Keratinocyte (primary cell): Measurements from ENCODE around the gene SREK1IP1. TPM values are rescaled to one million over a fixed set of nuclear protein-coding genes. Genes with fewer than 3 reads are reported as not detected.

Source experiments
- DNase-seq: peaks from one replicate; pipeline ENCODE4 v3.0.0-alpha.2; 2011; ENCODE audit warnings: low read depth, missing footprints, low spot score
- FAIRE-seq: peaks from 2 replicates; lab custom pipeline; 2011; peaks lifted over from hg19 to GRCh38; lab: Jason Lieb, UNC
- H2AFZ ChIP-seq: 2 replicates; pipeline ENCODE4 v1.6.0; 2012; ENCODE audit warnings: low read length, control low read depth, inconsistent platforms; ENCODE audit not compliant: control insufficient read depth
- H3K27ac ChIP-seq: 2 replicates; pipeline ENCODE4 v1.5.1; 2011; ENCODE audit warnings: low read length; ENCODE audit not compliant: control insufficient read depth, insufficient read depth
- H3K27me3 ChIP-seq: 3 replicates; pipeline ENCODE4 v1.6.0; 2011; ENCODE audit warnings: low read length; ENCODE audit not compliant: control insufficient read depth, insufficient read depth; ENCODE audit errors: extremely low read depth
- H3K36me3 ChIP-seq, 2 experiments: 2 replicates in 1 of 2; 3 replicates in 1 of 2; pipeline ENCODE4 v1.5.1; 2011; ENCODE audit warnings: low read length in 2 of 2, mild to moderate bottlenecking in 1 of 2; ENCODE audit not compliant: control insufficient read depth in 2 of 2, insufficient read depth in 2 of 2; ENCODE audit errors: extremely low read depth in 1 of 2
- H3K4me1 ChIP-seq: 3 replicates; pipeline ENCODE4 v1.5.1; 2011; ENCODE audit warnings: low read length; ENCODE audit not compliant: control insufficient read depth, insufficient read depth; ENCODE audit errors: extremely low read depth
- H3K4me2 ChIP-seq: 3 replicates; pipeline ENCODE4 v1.6.0; 2011; ENCODE audit warnings: low read depth, low read length; ENCODE audit not compliant: control insufficient read depth, insufficient read depth; ENCODE audit errors: extremely low read depth
- H3K4me3 ChIP-seq, 3 experiments: fragments of 200-600 bp in 1 of 3; sonication (generic) in 1 of 3; 2 replicates in 2 of 3; 3 replicates in 1 of 3; pipeline ENCODE4 v1.5.1; 2011 to 2016; ENCODE audit warnings: low read length in 3 of 3, mild to moderate bottlenecking in 3 of 3, control low read depth in 2 of 3, inconsistent platforms in 1 of 3, low read depth in 1 of 3, mixed read lengths in 1 of 3, mixed run types in 1 of 3, moderate library complexity in 1 of 3; ENCODE audit not compliant: control insufficient read depth in 2 of 3, insufficient read depth in 2 of 3; ENCODE audit errors: extremely low read depth in 1 of 3
- H3K79me2 ChIP-seq: 2 replicates; pipeline ENCODE4 v1.6.0; 2012; ENCODE audit warnings: low read length; ENCODE audit not compliant: control insufficient read depth, insufficient read depth
- H3K9ac ChIP-seq: 3 replicates; pipeline ENCODE4 v1.6.0; 2011; ENCODE audit warnings: low read length; ENCODE audit not compliant: control insufficient read depth, insufficient read depth; ENCODE audit errors: extremely low read depth
- H3K9me1 ChIP-seq: 3 replicates; pipeline ENCODE4 v1.6.0; 2011; ENCODE audit warnings: low read length; ENCODE audit not compliant: control insufficient read depth, insufficient read depth; ENCODE audit errors: extremely low read depth
- H3K9me3 ChIP-seq: 2 replicates; pipeline ENCODE4 v1.5.1; 2012; ENCODE audit warnings: low read depth, low read length; ENCODE audit not compliant: control insufficient read depth
- H4K20me1 ChIP-seq: 3 replicates; pipeline ENCODE4 v1.6.0; 2011; ENCODE audit warnings: low read length; ENCODE audit not compliant: control insufficient read depth, insufficient read depth; ENCODE audit errors: extremely low read depth
- CTCF ChIP-seq, 3 experiments: IDR thresholded peaks in 1 of 3; conservative IDR thresholded peaks in 1 of 3; optimal IDR thresholded peaks in 1 of 3; 2 replicates in 2 of 3; 3 replicates in 1 of 3; pipeline versions ENCODE3 to v1.5.1; 2011; ENCODE audit warnings: low read length in 3 of 3, mild to moderate bottlenecking in 3 of 3, moderate library complexity in 2 of 3, control low read depth in 1 of 3, inconsistent platforms in 1 of 3; ENCODE audit not compliant: insufficient read depth in 2 of 3; ENCODE audit errors: extremely low read depth in 1 of 3
- EZH2 ChIP-seq: IDR thresholded peaks from one replicate; pipeline ENCODE4 v1.6.1; 2012; ENCODE audit warnings: inconsistent platforms, mild to moderate bottlenecking, low read length, moderate library complexity
- dilution Hi-C: fragments of 300-500 bp; cut with MboI; formaldehyde crosslinking; loops from one replicate; pipeline ENCODE4 v1.7.0; 2020; ENCODE audit warnings: low sequenced_read_pairs; ENCODE audit not compliant: extremely low pct_ligation_motif_present
- polyA plus RNA-seq, 5 experiments: library from polyadenylated mRNA; depleted of rRNA in 3 of 5; stranded (reverse) in 3 of 5; stranded (forward) in 1 of 5; unstranded in 1 of 5; fragments of >200 nt; gene quantifications; 1 replicate in 1 of 5; 2 replicates in 3 of 5; 3 replicates in 1 of 5; pipeline versions ENCODE4 v1.2.1 to v1.2.3, GENCODE V29; 2011 to 2012; ENCODE audit warnings: missing spikeins in 2 of 5, low read depth in 1 of 5, low replicate concordance in 1 of 5

SREK1IP1 gene
- polyA plus RNA-seq, 1 donor (not counting 4 experiments of a cell fraction or from before 2014, with no cell fraction given): 10.8 TPM

GRCh38 chr5:64742411-64742810 lies 26.1 kb downstream of the SREK1IP1 start:
- Histone ChIP-seq H3K36me3 (peaks cover 6 to 10% of the 10 kb centered on the region in 2 experiments), H3K79me2 (peaks cover 23% of the 10 kb centered on the region), H3K27ac (no peak overlapping the region), H3K4me2 (no peak overlapping the region), H2AFZ (no peak overlapping the region), H3K9me1 (no peaks in the 10 kb centered on the region), H4K20me1 (no peaks in the 10 kb centered on the region), H3K27me3 (no peaks in the 10 kb centered on the region), H3K4me3 (no peak overlapping the region), H3K9ac (no peak overlapping the region), H3K9me3 (no peaks in the 10 kb centered on the region), H3K4me1 (peaks cover 6% of the 10 kb centered on the region)
- TF ChIP-seq CTCF (optimal IDR thresholded peaks at IDR 0.05 in 1 of 3, IDR thresholded peaks at IDR 0.05 in 1 of 3, conservative IDR thresholded peaks at IDR 0.05 in 1 of 3; ENCODE audit: extremely low read depth in 1 of 3, insufficient read depth in 2 of 3, low read length in 3 of 3) (no peak), EZH2 (no peak)
- DNase-seq: no peak
- dilution Hi-C loops: no loop called here
- no peak for FAIRE-seq

- no peak overlapping the region for H3K4me3 ChIP-seq
- peaks cover 0 to 12% of the 10 kb centered on the region in 2 experiments for H3K36me3 ChIP-seq
- no peaks in the 10 kb centered on the region for H3K9me3 ChIP-seq
- no peak for FAIRE-seq
- peaks cover 19% of the 10 kb centered on the region for H3K79me2 ChIP-seq
- DNase-seq: no peak
- H3K4me1 ChIP-seq: no peaks in the 10 kb centered on the region
- H3K4me2 ChIP-seq: no peak overlapping the region
- no peaks in the 10 kb centered on the region for H3K27me3 ChIP-seq
- no peaks in the 10 kb centered on the region for H3K9me1 ChIP-seq
- no peak overlapping the region for H3K9ac ChIP-seq
- H2AFZ ChIP-seq: no peak overlapping the region
- H3K27ac ChIP-seq: no peak overlapping the region
- no peaks in the 10 kb centered on the region for H4K20me1 ChIP-seq
- dilution Hi-C loops: no loop called here
- no peak for TF ChIP-seq CTCF (optimal IDR thresholded peaks at IDR 0.05 in 1 of 3, IDR thresholded peaks at IDR 0.05 in 1 of 3, conservative IDR thresholded peaks at IDR 0.05 in 1 of 3; ENCODE audit: extremely low read depth in 1 of 3, insufficient read depth in 2 of 3, low read length in 3 of 3)
- no peak for TF ChIP-seq EZH2
Observed at GRCh38 chr5:64727150-64727549, 41.3 kb downstream of the SREK1IP1 start.
